GM23338 (cell line): ENCODE results near the gene MESP2. TPM values are rescaled to one million over a fixed set of nuclear protein-coding genes. Genes with fewer than 3 reads are reported as not detected.

Experiments
- ATAC-seq: fragments of 200-7000 bp; cut with Tn5 transposase; 3 replicates; pipeline ENCODE4 v1.9.1; 2020
- DNase-seq: peaks from one replicate; pipeline ENCODE4 v3.0.0-alpha.2; 2015; ENCODE audit warnings: low spot score
- H2AFZ ChIP-seq: fragments of 200-600 bp; sonication (generic); 2 replicates; pipeline ENCODE4 v1.8.0; 2016; ENCODE audit warnings: antibody characterized with exemption, mild to moderate bottlenecking, moderate library complexity
- H3F3A ChIP-seq: fragments of 200-600 bp; sonication (generic); replicated peaks from 2 replicates; pipeline ENCODE4 v1.8.0; 2017; ENCODE audit warnings: antibody characterized with exemption, mixed run types, low read depth
- H3K27ac ChIP-seq: fragments of 200-600 bp; sonication (generic); 2 replicates; pipeline ENCODE4 v1.6.1; 2016; ENCODE audit warnings: low read depth
- H3K27me3 ChIP-seq: fragments of 200-600 bp; sonication (generic); 2 replicates; pipeline ENCODE4 v1.8.0; 2016; ENCODE audit warnings: mild to moderate bottlenecking, mixed run types, moderate library complexity; ENCODE audit not compliant: insufficient read depth
- H3K36me3 ChIP-seq: fragments of 200-600 bp; sonication (generic); 2 replicates; pipeline ENCODE4 v1.8.0; 2016; ENCODE audit warnings: mild to moderate bottlenecking; ENCODE audit not compliant: insufficient read depth
- H3K4me1 ChIP-seq: fragments of 200-600 bp; sonication (generic); 2 replicates; pipeline ENCODE4 v1.8.0; 2016; ENCODE audit warnings: mild to moderate bottlenecking, moderate library complexity; ENCODE audit not compliant: insufficient read depth
- H3K4me2 ChIP-seq: fragments of 200-600 bp; sonication (generic); 2 replicates; pipeline ENCODE4 v1.7.1; 2017; ENCODE audit warnings: mixed run types
- H3K4me3 ChIP-seq: fragments of 200-600 bp; sonication (generic); 2 replicates; pipeline ENCODE4 v1.6.1; 2016; ENCODE audit warnings: mixed run types
- H3K79me2 ChIP-seq: fragments of 200-600 bp; sonication (generic); replicated peaks from 2 replicates; pipeline ENCODE4 v1.8.0; 2017; ENCODE audit warnings: mild to moderate bottlenecking; ENCODE audit not compliant: insufficient read depth
- H3K9me2 ChIP-seq: fragments of 200-600 bp; sonication (generic); 2 replicates; pipeline ENCODE4 v1.8.0; 2017; ENCODE audit not compliant: insufficient read depth
- H4K20me1 ChIP-seq: fragments of 200-600 bp; sonication (generic); replicated peaks from 2 replicates; pipeline ENCODE4 v1.8.0; 2017; ENCODE audit warnings: mild to moderate bottlenecking; ENCODE audit not compliant: insufficient read depth
- H3K27ac Mint-ChIP-seq: 2 replicates; pipeline ENCODE4 v1.8.0; 2020; ENCODE audit warnings: inconsistent platforms, mild to moderate bottlenecking, moderate library complexity, mixed read lengths
- H3K27me3 Mint-ChIP-seq: 3 replicates; pipeline ENCODE4 v1.8.0; 2022; ENCODE audit warnings: low read depth, mild to moderate bottlenecking, moderate library complexity, mixed read lengths, inconsistent platforms; ENCODE audit not compliant: insufficient read depth, poor library complexity
- H3K36me3 Mint-ChIP-seq: 3 replicates; pipeline ENCODE4 v1.8.0; 2021; ENCODE audit warnings: low read depth, mild to moderate bottlenecking, inconsistent platforms, moderate library complexity, mixed read lengths
- H3K4me1 Mint-ChIP-seq: 3 replicates; pipeline ENCODE4 v1.8.0; 2020; ENCODE audit warnings: mild to moderate bottlenecking, inconsistent platforms, mixed read lengths
- H3K4me3 Mint-ChIP-seq: 3 replicates; pipeline ENCODE4 v1.8.0; 2021; ENCODE audit warnings: moderate library complexity, mild to moderate bottlenecking, inconsistent platforms, mixed read lengths
- H3K9me3 Mint-ChIP-seq: 3 replicates; pipeline ENCODE4 v1.8.0; 2020; ENCODE audit warnings: moderate library complexity, mild to moderate bottlenecking, inconsistent platforms, mixed read lengths
- CREB1 ChIP-seq: fragments of 250-450 bp; sonication (Bioruptor Pico); IDR thresholded peaks from 2 replicates; pipeline ENCODE4 v1.5.0; 2020; ENCODE audit warnings: low read depth, mild to moderate bottlenecking, moderate library complexity
- EZH2 ChIP-seq: fragments of 200-600 bp; sonication (generic); IDR thresholded peaks from one replicate; pipeline ENCODE4 v1.8.0; 2017; ENCODE audit warnings: antibody characterized with exemption, mild to moderate bottlenecking, low read depth; ENCODE audit not compliant: unreplicated experiment
- EZH2phosphoT487 ChIP-seq: fragments of 200-600 bp; sonication (generic); IDR thresholded peaks from one replicate; pipeline ENCODE4 v1.8.1; 2018; ENCODE audit warnings: antibody characterized with exemption; ENCODE audit not compliant: unreplicated experiment
- JUNB ChIP-seq: IDR thresholded peaks from one replicate; pipeline ENCODE4 v1.6.1; 2016; ENCODE audit warnings: antibody characterized with exemption; ENCODE audit not compliant: unreplicated experiment
- NANOG ChIP-seq: IDR thresholded peaks from 2 replicates; pipeline ENCODE4 v1.6.1; 2016; ENCODE audit warnings: antibody characterized with exemption, borderline replicate concordance
- POLR2AphosphoS5 ChIP-seq: IDR thresholded peaks from 2 replicates; pipeline ENCODE4 v1.6.1; 2016; ENCODE audit warnings: antibody characterized with exemption, low read depth
- REST ChIP-seq: IDR thresholded peaks from one replicate; pipeline ENCODE4 v1.6.1; 2018; ENCODE audit warnings: antibody characterized with exemption; ENCODE audit not compliant: unreplicated experiment
- STAT1 ChIP-seq: IDR thresholded peaks from one replicate; pipeline ENCODE4 v1.6.1; 2016; ENCODE audit warnings: antibody characterized with exemption; ENCODE audit not compliant: unreplicated experiment
- ZNF114 ChIP-seq: fragments of 250-450 bp; sonication (Bioruptor Pico); IDR thresholded peaks from 2 replicates; pipeline ENCODE4 v1.5.0; 2020; ENCODE audit warnings: mild to moderate bottlenecking, moderate library complexity
- ZNF331 ChIP-seq: fragments of 250-450 bp; sonication (Bioruptor Pico); IDR thresholded peaks from 2 replicates; pipeline ENCODE4 v1.5.0; 2020; ENCODE audit warnings: low read depth, mild to moderate bottlenecking, moderate library complexity
- ZNF462 ChIP-seq: fragments of 250-450 bp; sonication (Bioruptor Pico); IDR thresholded peaks from 2 replicates; pipeline ENCODE4 v1.5.0; 2020; ENCODE audit warnings: mild to moderate bottlenecking, moderate library complexity
- polyA plus RNA-seq: library from polyadenylated mRNA; unstranded; fragments of >200 nt; fragmentation: Nextera tagmentation; extraction: Ambion mirVana; gene quantifications from 2 replicates; pipeline ENCODE4 v1.2.1, GENCODE V29; 2016
- total RNA-seq: library from RNA; depleted of rRNA; stranded (reverse); fragments of >200 nt; shearing (Covaris generic); gene quantifications from 2 replicates; pipeline ENCODE4 v1.2.3, GENCODE V29; 2014
- TF ChIP-seq, protein P1 (sequence below), 2 experiments: fragments of 200-600 bp in 1 of 2; sonication (generic) in 1 of 2; conservative IDR thresholded peaks; 2 replicates each; pipeline versions ENCODE4 v1.5.1 to v1.6.1; 2016 to 2017; ENCODE audit warnings: antibody characterized with exemption in 2 of 2, low read depth in 2 of 2, mild to moderate bottlenecking in 2 of 2, moderate library complexity in 1 of 2
- TF ChIP-seq, protein P2 (sequence below): IDR thresholded peaks from 2 replicates; pipeline ENCODE4 v1.6.1; 2016; ENCODE audit warnings: antibody characterized with exemption

The MESP2 gene
- total and polyA plus RNA-seq, 2 experiments from 2014 or later: 0.24 to 1.3 TPM

GRCh38 chr15:89758283-89758682 lies 17.8 kb upstream of the MESP2 start:
- peaks cover 8% of the 10 kb centered on the region for H3K27me3 ChIP-seq
- Mint-ChIP-seq H3K36me3 (no peaks in the 10 kb centered on the region), H3K27ac (no peak overlapping the region), H3K9me3 (no peaks in the 10 kb centered on the region), H3K4me3 (no peak overlapping the region), H3K27me3 (peaks cover 16% of the 10 kb centered on the region), H3K4me1 (peaks cover 13% of the 10 kb centered on the region)
- no peak overlapping the region for H3K4me3 ChIP-seq
- H3K79me2 ChIP-seq: no peaks in the 10 kb centered on the region
- H3K4me2 ChIP-seq: no peak overlapping the region
- DNase-seq: no peak
- no peaks in the 10 kb centered on the region for H3F3A ChIP-seq
- no peaks in the 10 kb centered on the region for H4K20me1 ChIP-seq
- no peak for TF ChIP-seq EZH2phosphoT487
- no peak for TF ChIP-seq STAT1
- no peak for TF ChIP-seq ZNF331 (CRISPR knock-in tag)
- no peak for TF ChIP-seq JUNB
- TF ChIP-seq, protein P1, sequence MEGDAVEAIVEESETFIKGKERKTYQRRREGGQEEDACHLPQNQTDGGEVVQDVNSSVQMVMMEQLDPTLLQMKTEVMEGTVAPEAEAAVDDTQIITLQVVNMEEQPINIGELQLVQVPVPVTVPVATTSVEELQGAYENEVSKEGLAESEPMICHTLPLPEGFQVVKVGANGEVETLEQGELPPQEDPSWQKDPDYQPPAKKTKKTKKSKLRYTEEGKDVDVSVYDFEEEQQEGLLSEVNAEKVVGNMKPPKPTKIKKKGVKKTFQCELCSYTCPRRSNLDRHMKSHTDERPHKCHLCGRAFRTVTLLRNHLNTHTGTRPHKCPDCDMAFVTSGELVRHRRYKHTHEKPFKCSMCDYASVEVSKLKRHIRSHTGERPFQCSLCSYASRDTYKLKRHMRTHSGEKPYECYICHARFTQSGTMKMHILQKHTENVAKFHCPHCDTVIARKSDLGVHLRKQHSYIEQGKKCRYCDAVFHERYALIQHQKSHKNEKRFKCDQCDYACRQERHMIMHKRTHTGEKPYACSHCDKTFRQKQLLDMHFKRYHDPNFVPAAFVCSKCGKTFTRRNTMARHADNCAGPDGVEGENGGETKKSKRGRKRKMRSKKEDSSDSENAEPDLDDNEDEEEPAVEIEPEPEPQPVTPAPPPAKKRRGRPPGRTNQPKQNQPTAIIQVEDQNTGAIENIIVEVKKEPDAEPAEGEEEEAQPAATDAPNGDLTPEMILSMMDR (conservative IDR thresholded peaks at IDR 0.05; ENCODE audit: low read depth in 2 of 2): no peak
- TF ChIP-seq ZNF114: no peak
- TF ChIP-seq POLR2AphosphoS5: no peak
- TF ChIP-seq CREB1: no peak
- no peak for TF ChIP-seq EZH2
- TF ChIP-seq, protein P2, sequence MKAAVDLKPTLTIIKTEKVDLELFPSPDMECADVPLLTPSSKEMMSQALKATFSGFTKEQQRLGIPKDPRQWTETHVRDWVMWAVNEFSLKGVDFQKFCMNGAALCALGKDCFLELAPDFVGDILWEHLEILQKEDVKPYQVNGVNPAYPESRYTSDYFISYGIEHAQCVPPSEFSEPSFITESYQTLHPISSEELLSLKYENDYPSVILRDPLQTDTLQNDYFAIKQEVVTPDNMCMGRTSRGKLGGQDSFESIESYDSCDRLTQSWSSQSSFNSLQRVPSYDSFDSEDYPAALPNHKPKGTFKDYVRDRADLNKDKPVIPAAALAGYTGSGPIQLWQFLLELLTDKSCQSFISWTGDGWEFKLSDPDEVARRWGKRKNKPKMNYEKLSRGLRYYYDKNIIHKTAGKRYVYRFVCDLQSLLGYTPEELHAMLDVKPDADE: no peak
- TF ChIP-seq NANOG: no peak
- TF ChIP-seq REST: no peak
- TF ChIP-seq ZNF462 (CRISPR knock-in tag): no peak
- no peak overlapping the region for H3K27ac ChIP-seq
- H2AFZ ChIP-seq: no peak overlapping the region
- H3K9me2 ChIP-seq: no peaks in the 10 kb centered on the region
- no peak for ATAC-seq
- H3K4me1 ChIP-seq: peaks cover 7% of the 10 kb centered on the region; the same call in 1 of the 2 replicates
- no peaks in the 10 kb centered on the region for H3K36me3 ChIP-seq
